Brain microvascular endothelial cell (primary cell): ENCODE measurements around the gene SEC11A.
"Not testable (repeated sequence)": the region's sequence is repeated elsewhere in the genome, so short reads cannot be mapped to it uniquely, and the experiment has no call there.

Source experiments
- DNase-seq: peaks from one replicate; pipeline ENCODE4 v3.0.0-alpha.2; 2020
- H3K27ac ChIP-seq: fragments of 250-450 bp; sonication (Bioruptor Pico); 2 replicates; pipeline ENCODE4 v1.5.1; 2020; ENCODE audit warnings: mild to moderate bottlenecking, moderate library complexity
- H3K27me3 ChIP-seq: fragments of 250-450 bp; sonication (Bioruptor Pico); replicated peaks from 2 replicates; pipeline ENCODE4 v1.5.1; 2020; ENCODE audit warnings: mild to moderate bottlenecking
- H3K36me3 ChIP-seq: fragments of 250-450 bp; sonication (Bioruptor Pico); replicated peaks from 2 replicates; pipeline ENCODE4 v1.5.1; 2020; ENCODE audit warnings: mild to moderate bottlenecking
- H3K4me3 ChIP-seq: 2 replicates; pipeline ENCODE4 v1.5.1; 2011; ENCODE audit warnings: low read depth, mild to moderate bottlenecking, control low read depth, low read length, moderate library complexity
- in situ Hi-C: cut with HindIII; loops from 2 replicates; pipeline ENCODE4 v1.10.0; 2017; ENCODE audit warnings: low sequenced_read_pairs, low pct_ligation_motif_present
- TF ChIP-seq, protein P1 (sequence below): IDR thresholded peaks from 2 replicates; pipeline ENCODE4 v1.5.1; 2011; ENCODE audit warnings: low read depth, mild to moderate bottlenecking, moderate library complexity, low read length, control low read depth, inconsistent platforms; ENCODE audit errors: missing control alignments

SEC11A gene

DNA sequence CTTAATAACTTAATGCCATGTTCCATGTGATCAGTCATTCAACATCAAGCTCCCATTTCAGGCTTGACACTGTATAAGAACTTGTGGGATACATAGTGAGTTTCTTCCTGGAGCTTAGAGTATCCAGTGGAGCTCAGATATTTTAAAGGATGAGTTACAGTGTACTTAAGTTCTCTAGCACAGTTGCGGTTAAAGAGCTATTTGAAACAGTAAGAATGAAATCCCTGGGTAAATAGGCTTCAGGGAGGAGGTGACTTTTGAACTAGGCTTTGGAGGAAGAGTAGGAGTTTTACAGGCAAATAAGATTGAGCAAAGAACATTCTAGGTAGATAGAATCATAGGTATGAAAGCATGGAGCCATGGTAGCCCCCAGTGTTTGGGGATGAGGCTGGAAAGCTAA is 36.3 kb upstream of the SEC11A start:
- no peak for DNase-seq
- no peaks in the 10 kb centered on the region for H3K27me3 ChIP-seq
- TF ChIP-seq, protein P1, sequence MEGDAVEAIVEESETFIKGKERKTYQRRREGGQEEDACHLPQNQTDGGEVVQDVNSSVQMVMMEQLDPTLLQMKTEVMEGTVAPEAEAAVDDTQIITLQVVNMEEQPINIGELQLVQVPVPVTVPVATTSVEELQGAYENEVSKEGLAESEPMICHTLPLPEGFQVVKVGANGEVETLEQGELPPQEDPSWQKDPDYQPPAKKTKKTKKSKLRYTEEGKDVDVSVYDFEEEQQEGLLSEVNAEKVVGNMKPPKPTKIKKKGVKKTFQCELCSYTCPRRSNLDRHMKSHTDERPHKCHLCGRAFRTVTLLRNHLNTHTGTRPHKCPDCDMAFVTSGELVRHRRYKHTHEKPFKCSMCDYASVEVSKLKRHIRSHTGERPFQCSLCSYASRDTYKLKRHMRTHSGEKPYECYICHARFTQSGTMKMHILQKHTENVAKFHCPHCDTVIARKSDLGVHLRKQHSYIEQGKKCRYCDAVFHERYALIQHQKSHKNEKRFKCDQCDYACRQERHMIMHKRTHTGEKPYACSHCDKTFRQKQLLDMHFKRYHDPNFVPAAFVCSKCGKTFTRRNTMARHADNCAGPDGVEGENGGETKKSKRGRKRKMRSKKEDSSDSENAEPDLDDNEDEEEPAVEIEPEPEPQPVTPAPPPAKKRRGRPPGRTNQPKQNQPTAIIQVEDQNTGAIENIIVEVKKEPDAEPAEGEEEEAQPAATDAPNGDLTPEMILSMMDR: no peak
- in situ Hi-C loops: no loop called here
- H3K36me3 ChIP-seq: no peaks in the 10 kb centered on the region
- no peak overlapping the region for H3K4me3 ChIP-seq
- no peak overlapping the region for H3K27ac ChIP-seq

DNA sequence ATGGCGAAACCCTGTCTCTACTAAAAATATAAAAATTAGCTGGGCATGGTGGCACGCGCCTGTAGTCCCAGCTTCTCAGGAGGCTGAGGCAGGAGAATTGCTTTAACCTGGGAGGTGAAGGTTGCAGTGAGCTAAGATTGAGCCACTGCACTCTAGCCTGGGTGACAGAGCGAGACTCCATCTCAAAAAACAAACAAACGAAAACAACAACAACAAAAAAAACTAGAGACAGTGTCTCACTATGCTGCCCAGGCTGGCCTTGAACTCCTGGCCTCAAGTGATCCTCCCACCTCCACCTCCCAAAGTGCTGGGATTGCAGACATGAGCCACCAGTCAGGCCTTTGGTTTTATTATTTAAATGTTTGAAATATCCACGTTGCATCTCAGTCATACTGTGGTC is 35.8 kb upstream of the SEC11A start:
- DNase-seq, H3K36me3 ChIP-seq, H3K27ac ChIP-seq, in situ Hi-C loops, H3K4me3 ChIP-seq, H3K27me3 ChIP-seq: not testable (repeated sequence)

DNA sequence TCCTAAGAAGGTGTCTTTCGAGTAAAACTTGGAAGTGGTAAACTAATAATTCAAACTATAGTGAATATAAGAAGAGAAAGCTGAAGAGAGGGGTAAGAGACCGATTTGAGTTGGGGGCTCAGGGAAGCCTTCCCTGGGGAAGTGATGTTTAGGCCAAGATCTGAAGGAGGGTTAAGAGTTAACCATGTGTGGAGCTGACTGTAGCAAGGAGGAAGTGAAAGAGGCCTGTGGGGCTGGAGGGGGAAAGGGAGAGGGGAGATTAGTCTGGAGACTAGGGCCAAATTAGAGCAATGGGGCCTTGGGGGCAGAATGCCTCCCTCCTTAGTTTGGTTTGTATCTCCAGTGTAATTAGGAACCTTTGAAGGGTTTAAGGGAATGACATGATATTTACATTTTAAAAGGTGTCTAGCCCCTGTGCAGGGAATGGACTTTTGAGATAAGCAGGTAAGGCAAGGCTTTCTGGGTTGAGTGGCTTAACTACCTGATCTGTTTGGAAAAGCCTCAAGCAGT is 34.7 kb upstream of the SEC11A start:
- DNase-seq: no peak

DNA sequence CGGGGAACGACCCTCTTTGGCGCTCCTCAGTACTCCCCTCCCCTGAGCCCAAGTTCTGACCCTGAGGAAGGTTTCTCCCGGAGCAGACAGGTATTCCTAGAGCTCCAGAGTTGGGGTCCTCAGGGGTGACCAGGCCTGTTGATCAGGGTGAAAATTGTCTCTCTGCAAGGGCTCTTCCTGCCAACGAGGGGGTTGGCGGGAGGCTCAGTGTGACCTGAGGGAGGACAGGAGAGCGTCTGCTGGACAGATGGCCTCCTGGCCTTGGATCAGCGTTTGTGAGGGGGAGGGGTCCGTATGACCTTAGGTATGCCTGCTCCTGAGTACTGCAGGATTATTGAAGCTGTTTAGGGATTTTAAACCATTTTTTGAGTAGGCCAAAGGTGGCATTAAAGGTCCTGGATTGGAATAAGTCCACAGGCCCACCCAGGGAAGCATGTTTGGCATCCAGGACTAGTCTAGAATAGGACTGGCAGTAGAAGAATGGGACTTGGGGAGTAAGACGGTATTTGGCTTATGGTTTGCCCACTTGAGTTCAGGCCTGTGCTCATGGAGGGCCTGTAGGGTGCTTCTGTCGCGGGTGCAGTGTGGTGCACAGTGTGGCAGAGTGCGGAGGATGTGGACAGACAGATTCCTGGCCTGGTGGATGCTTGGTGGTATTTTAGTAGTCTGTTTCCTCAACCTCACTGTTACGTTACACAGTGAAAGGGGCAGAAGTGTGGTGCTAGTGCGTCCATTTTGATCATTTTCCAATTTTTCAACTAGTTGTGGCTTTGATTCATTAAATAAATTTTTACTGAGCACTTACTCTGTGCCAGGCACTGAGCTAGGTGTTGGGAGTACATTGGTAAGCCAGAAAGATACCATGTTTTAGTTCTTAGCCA is 33.4 kb upstream of the SEC11A start:
- in situ Hi-C loops: no loop called here
- DNase-seq: peak; percentile 18
- Histone ChIP-seq H3K36me3 (no peaks in the 10 kb centered on the region), H3K27ac (peak overlapping the region; percentile 71), H3K4me3 (peak overlapping the region; percentile 96), H3K27me3 (no peaks in the 10 kb centered on the region)
- TF ChIP-seq, protein P1: no peak

More for the DNA sequence above, 34.7 kb upstream of the SEC11A start:
- no peak overlapping the region for H3K27ac ChIP-seq
- no peaks in the 10 kb centered on the region for H3K27me3 ChIP-seq
- in situ Hi-C loops: no loop called here
- TF ChIP-seq, protein P1: no peak
- H3K36me3 ChIP-seq: no peaks in the 10 kb centered on the region
- H3K4me3 ChIP-seq: no peak overlapping the region

DNA sequence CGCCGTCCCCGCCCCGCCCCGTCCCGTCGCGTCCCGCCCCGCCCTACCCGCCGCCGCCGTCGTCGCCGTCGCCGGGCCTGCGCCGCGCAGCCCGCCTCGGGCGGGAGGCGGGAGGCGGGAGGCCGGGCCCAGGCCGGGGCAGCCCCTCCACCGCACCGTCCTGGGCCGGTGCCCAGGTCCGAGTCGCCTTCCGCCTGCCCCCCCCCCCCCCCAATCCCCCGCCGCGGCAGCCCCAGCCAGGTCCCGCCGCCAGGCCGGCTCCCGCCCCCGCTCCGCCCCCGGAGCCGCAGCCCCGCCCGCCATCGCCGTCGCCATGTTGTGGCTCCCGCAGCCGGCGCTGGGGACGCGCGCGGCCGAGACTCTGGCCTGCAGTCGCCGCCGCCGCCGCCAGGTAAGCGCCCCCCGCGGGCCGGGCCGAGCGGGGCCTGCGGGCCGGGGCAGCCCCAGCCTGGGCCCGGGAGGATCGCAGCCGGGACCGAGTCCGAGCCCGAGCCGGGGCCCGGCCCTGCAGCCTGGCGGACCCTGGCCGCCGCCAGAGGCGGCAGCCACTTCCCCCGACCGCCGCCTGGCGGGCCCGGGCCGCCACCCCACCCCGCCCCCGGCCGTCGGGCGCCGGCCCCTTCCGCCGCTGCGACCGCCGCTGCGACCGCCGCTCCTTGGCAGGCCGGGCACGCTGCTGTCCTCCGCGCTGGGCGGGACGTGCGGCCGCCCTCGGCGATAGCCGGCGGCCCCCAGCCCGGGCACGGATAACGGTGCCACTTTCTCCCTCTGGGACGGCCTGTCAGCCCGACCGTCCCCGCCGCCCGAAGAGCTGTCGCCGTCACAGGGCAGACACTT is 32.6 kb upstream of the SEC11A start, which contains the start of gene ZNF592:
Gene ZNF592, plus strand, starts transcription at position 319 of the 837 bp plus-strand sequence. CDS start 34,084 bp downstream, outside the sequence.
- peak; percentile 34 for DNase-seq
- Histone ChIP-seq H3K36me3 (no peaks in the 10 kb centered on the region), H3K27ac (peak within 1 kb of the TSS; percentile 85), H3K4me3 (peak within 1 kb of the TSS; percentile 96), H3K27me3 (no peaks in the 10 kb centered on the region)
- TF ChIP-seq, protein P1: peak; percentile 31
- in situ Hi-C loops: no loop called here
